Cardiac fibroblast (primary cell): Measurements from ENCODE around the gene ADAM11.
"Not testable (repeated sequence)": the region's sequence is repeated elsewhere in the genome, so short reads cannot be mapped to it uniquely, and the experiment has no call there.

Experiments used
- DNase-seq, 2 donors: peaks; one replicate each; pipeline versions ENCODE4 v3.0.0 to v3.0.0-alpha.2; 2010; ENCODE audit warnings: low read depth in 2 of 2
- H3K4me3 ChIP-seq, 2 donors: replicated peaks in 1 of 2; 1 replicate in 1 of 2; 2 replicates in 1 of 2; pipeline ENCODE4 v1.5.1; 2011; ENCODE audit warnings: low read depth in 2 of 2, low read length in 2 of 2, mild to moderate bottlenecking in 2 of 2, moderate library complexity in 1 of 2
- CTCF ChIP-seq: IDR thresholded peaks from one replicate; pipeline ENCODE4 v1.5.1; 2011; ENCODE audit warnings: low read depth, mild to moderate bottlenecking, low read length, inconsistent platforms

ADAM11 gene

GRCh38 chr17:44758414-44759085, at the start of gene ADAM11:
TSS of gene ADAM11 (plus strand) at chr17:44758988. CDS start at chr17:44759200, 212 bp downstream.
- DNase-seq, result no peak
- H3K4me3 ChIP-seq, result peak within 1 kb of the TSS; percentile 34 to 38
- no peak for TF ChIP-seq CTCF

- no peak for TF ChIP-seq CTCF
- DNase-seq, result no peak
These were observed 39.3 kb upstream of the ADAM11 start for GRCh38 chr17:44719444-44719843.

GRCh38 chr17:44722254-44722653, 36.5 kb upstream of the ADAM11 start:
- DNase-seq, result no peak

More at GRCh38 chr17:44719444-44719843, 39.3 kb upstream of the ADAM11 start:
- no peak overlapping the region for H3K4me3 ChIP-seq

GRCh38 chr17:44726121-44726520, 32.7 kb upstream of the ADAM11 start:
- not testable (repeated sequence) for DNase-seq, H3K4me3 ChIP-seq

More at GRCh38 chr17:44722254-44722653, 36.5 kb upstream of the ADAM11 start:
- no peak overlapping the region for H3K4me3 ChIP-seq
- no peak for TF ChIP-seq CTCF

- DNase-seq, result peak in 1 of 2 donors; percentile 8
- TF ChIP-seq CTCF, result peak; percentile 33
- H3K4me3 ChIP-seq, result no peak overlapping the region
These were observed 25.0 kb upstream of the ADAM11 start for GRCh38 chr17:44733753-44734152.

- TF ChIP-seq CTCF, result no peak
- no peak overlapping the region for H3K4me3 ChIP-seq
- DNase-seq, result no peak
These were observed 24.5 kb upstream of the ADAM11 start for GRCh38 chr17:44734272-44734671.

- no peak for TF ChIP-seq CTCF
- DNase-seq, result no peak
- H3K4me3 ChIP-seq, result no peak overlapping the region
These were observed 22.1 kb upstream of the ADAM11 start for GRCh38 chr17:44736551-44737240.
